Renal cortical epithelial cell (primary cell): ENCODE results near the gene GANC. TPM values are rescaled to one million over a fixed set of nuclear protein-coding genes. Genes with fewer than 3 reads are reported as not detected.

ENCODE experiments used
- DNase-seq: peaks from one replicate; pipeline ENCODE4 v3.0.0-alpha.2; 2011; ENCODE audit warnings: low read depth
- total RNA-seq: library from RNA; depleted of rRNA; stranded (reverse); fragments of >200 nt; gene quantifications from 2 replicates; pipeline ENCODE4 v1.2.3, GENCODE V29; 2014

Gene GANC
- total RNA-seq, 1 donor from 2014 or later: 20.9 TPM

- DNase-seq: no peak
Measured at GRCh38 chr15:42384597-42384996, 111.6 kb downstream of the GANC start.

DNA sequence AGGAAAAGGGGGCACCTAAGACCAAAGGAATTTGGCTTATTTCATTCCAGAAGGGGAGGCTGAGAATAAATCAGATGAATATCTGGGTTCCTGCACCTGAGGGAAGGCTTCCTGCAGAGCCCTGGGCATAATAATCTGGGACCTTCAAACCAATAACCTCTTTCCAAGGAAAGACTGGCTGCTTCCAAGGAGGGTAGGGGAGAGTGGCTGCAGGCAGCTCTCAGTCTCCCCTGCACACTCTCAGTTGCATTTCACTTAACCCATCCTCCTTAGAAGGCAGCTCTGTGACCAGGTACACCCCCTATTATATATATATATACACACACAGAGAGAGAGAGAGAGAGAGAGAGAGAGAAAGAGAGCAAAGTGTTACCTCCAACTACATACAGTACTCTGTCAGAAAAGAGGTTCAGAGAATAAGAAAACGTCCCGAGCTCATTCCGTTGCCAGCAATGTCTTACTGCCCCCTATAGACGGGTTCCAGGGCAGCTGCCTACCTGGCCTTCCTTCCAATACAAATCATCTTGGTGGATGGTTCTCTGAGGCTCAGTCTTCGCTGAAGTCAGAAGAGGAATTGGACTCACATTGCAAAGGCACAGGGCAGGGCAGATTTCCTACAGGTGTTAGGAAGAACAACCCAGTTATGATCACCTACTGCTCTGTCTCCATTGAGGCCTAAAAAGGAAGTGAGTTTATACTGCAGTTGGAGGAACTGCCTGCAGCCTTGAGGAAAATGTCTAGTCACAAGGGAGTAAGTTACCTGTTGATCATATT, 112.4 kb downstream of the GANC start:
- peak; percentile 29 for DNase-seq

DNA sequence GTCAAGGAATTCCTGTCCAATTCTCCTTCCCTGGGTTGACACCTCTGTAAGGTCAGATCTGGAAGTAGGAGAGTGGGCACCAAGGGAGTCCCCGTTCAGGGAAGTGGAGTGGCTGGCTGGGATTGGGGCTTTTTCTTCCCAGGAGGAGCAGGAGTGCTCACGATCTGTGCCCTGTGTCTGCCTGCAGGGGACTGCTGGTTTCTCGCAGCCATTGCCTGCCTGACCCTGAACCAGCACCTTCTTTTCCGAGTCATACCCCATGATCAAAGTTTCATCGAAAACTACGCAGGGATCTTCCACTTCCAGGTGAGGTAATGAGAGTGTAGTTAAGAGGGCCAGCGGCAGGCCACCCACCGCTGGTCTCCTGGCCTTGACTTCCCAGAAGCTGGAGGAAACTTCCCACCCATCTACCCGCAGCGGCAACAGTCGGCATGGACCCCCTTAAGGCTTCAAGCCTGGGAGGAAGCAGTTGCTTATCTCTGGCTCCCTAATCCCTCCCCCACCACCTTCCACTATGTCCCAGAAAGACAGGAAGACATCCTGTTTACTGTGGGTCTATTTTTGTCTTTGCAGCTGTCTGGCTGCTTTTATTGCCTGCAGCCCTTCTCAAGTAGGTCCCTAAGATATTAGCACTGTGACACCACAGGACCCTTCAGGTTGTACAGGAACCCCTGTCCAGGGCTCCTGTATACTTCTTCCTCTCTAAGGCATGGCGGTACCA, 113.1 kb downstream of the GANC start:
- DNase-seq: no peak

DNA sequence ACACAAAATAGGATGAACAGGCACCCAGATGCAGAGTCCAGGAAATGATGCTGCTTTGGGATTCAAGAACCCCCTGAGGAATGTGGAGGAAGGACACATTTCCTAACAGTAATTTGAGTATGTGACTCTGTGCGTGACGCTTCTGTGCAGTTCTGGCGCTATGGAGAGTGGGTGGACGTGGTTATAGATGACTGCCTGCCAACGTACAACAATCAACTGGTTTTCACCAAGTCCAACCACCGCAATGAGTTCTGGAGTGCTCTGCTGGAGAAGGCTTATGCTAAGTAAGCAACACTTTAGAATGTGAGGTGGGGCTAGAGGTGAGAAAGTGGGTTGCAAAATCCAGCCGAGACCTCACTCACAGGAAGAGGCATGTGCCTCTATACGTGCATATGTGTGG, 114.6 kb downstream of the GANC start:
- DNase-seq: no peak

DNA sequence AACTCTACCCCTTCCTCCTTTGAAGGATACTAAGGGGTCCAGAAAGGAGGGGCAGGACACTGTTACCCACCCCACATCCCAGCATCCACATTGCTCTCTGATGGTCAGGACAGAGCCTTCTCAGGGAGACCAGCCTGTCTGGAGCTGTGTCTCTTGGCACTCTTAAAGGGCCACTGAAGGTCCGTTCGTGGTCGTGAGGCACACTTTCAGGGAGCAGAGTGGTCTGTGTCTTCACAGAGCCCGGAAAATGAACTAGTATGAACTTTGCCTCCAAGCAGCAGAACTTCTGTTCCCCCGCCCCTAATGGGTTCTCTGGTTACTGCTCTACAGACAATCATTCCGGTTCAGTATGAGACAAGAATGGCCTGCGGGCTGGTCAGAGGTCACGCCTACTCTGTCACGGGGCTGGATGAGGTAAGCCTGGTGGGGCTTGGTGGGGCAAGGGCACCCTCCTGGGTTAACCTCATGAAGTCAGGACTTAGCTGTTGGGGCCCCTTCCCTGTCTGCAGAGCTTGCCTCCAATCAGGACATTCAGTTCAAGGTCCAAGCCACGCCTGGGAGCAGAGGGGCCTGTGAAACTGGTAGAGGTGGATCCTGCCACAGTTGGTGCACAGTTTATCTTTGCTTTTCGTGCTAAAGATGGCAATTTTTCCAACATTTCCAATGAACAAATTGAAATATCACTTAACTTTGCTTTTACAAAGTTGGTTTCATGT, 119.5 kb downstream of the GANC start:
- peak; percentile 70 for DNase-seq

- DNase-seq: no peak
Measured at GRCh38 chr15:42394106-42394505, 121.1 kb downstream of the GANC start.

DNA sequence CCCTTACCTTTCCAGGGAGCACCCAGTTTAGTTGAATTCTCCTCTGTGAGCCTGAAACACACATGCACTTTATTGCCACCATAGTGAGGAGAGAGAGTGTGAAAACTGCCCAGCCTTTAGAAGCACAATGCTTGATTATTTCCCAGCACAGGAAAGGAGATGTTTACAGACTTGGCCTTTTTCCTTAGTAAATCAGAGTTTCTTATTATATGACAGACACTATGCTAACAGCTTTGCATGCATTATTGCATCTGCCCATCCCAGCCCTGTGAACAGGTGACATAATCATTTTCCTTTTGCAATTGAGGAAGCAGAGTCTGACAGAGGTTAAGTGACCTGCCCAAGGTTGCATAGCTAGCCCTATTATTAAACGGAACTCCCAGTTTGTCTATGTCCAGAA, 122.8 kb downstream of the GANC start:
- no peak for DNase-seq

DNA sequence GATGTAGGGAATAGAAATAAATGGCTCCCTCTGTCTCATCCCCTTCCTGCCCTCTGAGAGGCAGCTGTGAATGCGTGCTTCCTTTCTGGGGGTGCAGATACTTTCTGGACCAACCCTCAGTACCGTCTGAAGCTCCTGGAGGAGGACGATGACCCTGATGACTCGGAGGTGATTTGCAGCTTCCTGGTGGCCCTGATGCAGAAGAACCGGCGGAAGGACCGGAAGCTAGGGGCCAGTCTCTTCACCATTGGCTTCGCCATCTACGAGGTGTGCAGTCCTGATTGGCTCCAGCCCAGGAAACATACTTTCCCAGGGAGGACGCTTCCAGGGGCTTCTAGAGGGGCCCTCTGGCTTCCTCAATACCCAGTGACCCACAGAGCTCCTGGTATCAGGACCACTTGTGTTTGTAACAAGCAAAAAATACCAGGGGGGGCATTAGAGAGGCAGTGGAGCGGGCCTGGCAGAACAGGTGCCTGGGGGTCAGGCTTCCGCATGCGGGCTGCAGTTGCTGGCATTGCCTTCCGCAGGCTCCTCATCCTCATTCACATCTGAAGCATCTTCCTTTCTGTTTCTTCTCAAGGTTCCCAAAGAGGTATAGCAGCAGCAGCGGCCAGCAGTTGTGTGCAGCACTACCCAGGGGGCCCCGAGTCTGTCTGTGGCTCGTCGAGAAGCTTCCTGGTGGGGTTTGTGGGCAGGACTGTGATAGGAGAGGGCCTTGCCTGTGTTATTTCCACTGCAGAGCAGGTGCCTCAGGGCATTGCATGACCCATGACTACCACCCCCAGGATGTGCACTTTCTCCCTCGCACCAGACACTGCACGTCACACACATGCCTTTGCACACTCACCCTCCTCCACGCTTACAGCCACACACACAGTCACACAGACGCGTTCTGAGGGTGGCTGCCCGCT, 128.8 kb downstream of the GANC start:
- no peak for DNase-seq

GRCh38 chr15:42402455-42403205, 129.6 kb downstream of the GANC start:
- DNase-seq: no peak

DNA sequence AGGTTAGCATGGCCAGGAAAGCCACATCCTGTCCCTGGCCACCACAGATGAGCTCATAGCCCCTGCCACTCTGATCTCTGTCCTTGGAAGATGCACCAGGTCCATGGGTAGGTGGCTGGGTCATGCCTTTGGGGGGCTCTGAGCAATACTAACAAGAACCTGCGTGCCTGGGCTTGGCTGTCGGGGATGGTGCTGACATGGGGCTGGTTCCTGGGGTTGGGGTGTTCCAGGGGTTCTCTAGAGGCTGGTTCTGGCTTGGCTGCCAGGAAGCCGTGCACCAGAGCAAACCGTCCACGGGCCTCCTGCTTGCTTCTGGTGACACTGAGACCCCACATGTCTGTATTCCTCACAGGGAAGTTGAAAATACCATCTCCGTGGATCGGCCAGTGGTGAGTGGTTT, 130.4 kb downstream of the GANC start:
- DNase-seq: no peak

DNA sequence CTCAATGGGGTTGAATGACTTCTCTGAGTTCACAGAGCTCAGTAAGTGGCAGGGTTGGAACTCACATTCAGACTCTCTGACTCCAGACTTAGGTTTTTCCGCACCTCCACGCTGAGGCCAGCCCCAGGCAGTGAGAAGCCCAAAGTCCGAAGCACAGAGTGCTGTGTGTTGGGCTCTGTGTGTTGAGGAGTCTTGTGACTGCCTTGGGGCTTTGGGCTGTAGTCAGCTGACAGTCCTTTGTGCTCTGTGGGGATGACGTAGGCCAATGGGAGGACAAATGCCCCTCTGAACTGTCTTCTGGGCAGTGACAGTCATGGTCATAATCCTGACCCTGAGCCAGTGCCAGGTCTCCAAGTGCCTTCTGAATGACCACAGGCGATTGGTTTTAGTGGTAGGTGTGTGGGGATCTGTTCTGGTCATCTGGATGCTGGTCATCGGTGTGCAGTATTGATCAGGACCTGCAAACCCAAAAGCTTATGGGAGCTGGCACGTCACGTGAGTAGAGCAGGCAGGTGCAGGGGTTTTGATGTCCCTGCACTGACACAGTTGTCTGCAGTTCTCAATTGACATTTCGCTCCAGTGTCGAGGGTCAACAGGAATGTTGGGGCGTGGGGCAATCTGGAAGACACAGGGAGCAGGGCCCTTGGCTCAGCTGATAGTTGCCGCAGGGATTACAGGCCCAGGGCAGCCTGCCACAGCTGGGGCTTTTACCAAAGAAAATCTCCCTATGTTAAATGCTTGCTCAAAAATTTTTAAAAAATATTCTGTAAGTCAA, 131.6 kb downstream of the GANC start:
- peak; percentile 8 for DNase-seq

GRCh38 chr15:42405863-42406482, 133.0 kb downstream of the GANC start:
- DNase-seq: peak; percentile 7

Other genes starting within 250 kb of the GANC start
- not detected in 2 replicates for gene PLA2G4D, start 178.6 kb upstream of the GANC start, total RNA-seq
- gene PLA2G4F, start 116.6 kb upstream of the GANC start, total RNA-seq: 0.20 and 2.1 TPM in 2 replicates
- 26.4 and 62.5 TPM in 2 replicates for gene VPS39, start 64.9 kb upstream of the GANC start, total RNA-seq
- 44.8 and 72.8 TPM in 2 replicates for gene TMEM87A, start 232 bp downstream of the GANC start, total RNA-seq
- gene CAPN3, start 86.3 kb downstream of the GANC start, total RNA-seq: 0.35 and 3.6 TPM in 2 replicates
- gene ZNF106, start 217.9 kb downstream of the GANC start, total RNA-seq: 28.3 and 52.8 TPM in 2 replicates
- gene SNAP23, start 222.4 kb downstream of the GANC start, total RNA-seq: 112 and 168 TPM in 2 replicates